DND-41 (cell line): Measurements from ENCODE around the gene SLC6A1.

ENCODE experiments used
- ATAC-seq: fragments of 200-7000 bp; cut with Tn5 transposase; 3 replicates; pipeline ENCODE4 v1.9.1; 2021; ENCODE audit warnings: low read depth; ENCODE audit not compliant: insufficient read depth
- DNase-seq: peaks from one replicate; pipeline ENCODE4 v3.0.0-alpha.2; 2020
- H2AFZ ChIP-seq: 2 replicates; pipeline ENCODE4 v1.6.0; 2012; ENCODE audit warnings: low read depth, low read length
- H3K27ac ChIP-seq: 2 replicates; pipeline ENCODE4 v1.5.1; 2012; ENCODE audit warnings: low read length, inconsistent platforms
- H3K27me3 ChIP-seq: fragments of 200-600 bp; sonication (generic); 2 replicates; pipeline ENCODE4 v1.6.0; 2012; ENCODE audit warnings: low read length, mild to moderate bottlenecking, inconsistent platforms; ENCODE audit not compliant: insufficient read depth, poor library complexity
- H3K36me3 ChIP-seq: 2 replicates; pipeline ENCODE4 v1.5.1; 2012; ENCODE audit warnings: low read length, inconsistent platforms; ENCODE audit not compliant: insufficient read depth
- H3K4me1 ChIP-seq: 2 replicates; pipeline ENCODE4 v1.5.1; 2012; ENCODE audit warnings: mild to moderate bottlenecking, low read length; ENCODE audit not compliant: insufficient read depth
- H3K4me2 ChIP-seq: 2 replicates; pipeline ENCODE4 v1.6.0; 2012; ENCODE audit warnings: mild to moderate bottlenecking, moderate library complexity, low read length, inconsistent platforms; ENCODE audit not compliant: insufficient read depth
- H3K4me3 ChIP-seq, 2 experiments: fragments of 200-600 bp in 1 of 2; shearing (Covaris generic) in 1 of 2; 2 replicates each; pipeline ENCODE4 v1.5.1; 2012 to 2016; ENCODE audit warnings: inconsistent platforms in 2 of 2, low read length in 2 of 2, mild to moderate bottlenecking in 2 of 2, low read depth in 1 of 2, moderate library complexity in 1 of 2
- H3K79me2 ChIP-seq: 2 replicates; pipeline ENCODE4 v1.6.0; 2012; ENCODE audit warnings: low read length, inconsistent platforms; ENCODE audit not compliant: insufficient read depth
- H3K9ac ChIP-seq: 2 replicates; pipeline ENCODE4 v1.6.0; 2012; ENCODE audit warnings: low read depth, mild to moderate bottlenecking, inconsistent platforms, low read length, moderate library complexity
- H3K9me3 ChIP-seq: 2 replicates; pipeline ENCODE4 v1.5.1; 2012; ENCODE audit warnings: low read length, moderate library complexity, mild to moderate bottlenecking, inconsistent platforms; ENCODE audit not compliant: insufficient read depth, severe bottlenecking
- H4K20me1 ChIP-seq: 2 replicates; pipeline ENCODE4 v1.6.0; 2012; ENCODE audit warnings: low read length; ENCODE audit not compliant: insufficient read depth
- CTCF ChIP-seq: IDR thresholded peaks from 2 replicates; pipeline ENCODE4 v1.5.1; 2012; ENCODE audit warnings: borderline replicate concordance, low read length, moderate library complexity, mild to moderate bottlenecking; ENCODE audit not compliant: poor library complexity, severe bottlenecking; ENCODE audit errors: extremely low read depth
- EZH2 ChIP-seq: IDR thresholded peaks from 3 replicates; pipeline ENCODE4 v1.6.1; 2012; ENCODE audit warnings: borderline replicate concordance, low read depth, mild to moderate bottlenecking, moderate library complexity, low read length, inconsistent platforms; ENCODE audit not compliant: severe bottlenecking

Gene SLC6A1

GRCh38 chr3:10980312-10980711 lies 12.2 kb upstream of the SLC6A1 start:
- Histone ChIP-seq H3K4me2 (no peak overlapping the region), H3K79me2 (no peaks in the 10 kb centered on the region), H3K27ac (no peak overlapping the region), H3K4me1 (no peaks in the 10 kb centered on the region), H3K9me3 (no peaks in the 10 kb centered on the region), H3K4me3 (no peak overlapping the region), H2AFZ (no peak overlapping the region), H4K20me1 (no peaks in the 10 kb centered on the region), H3K9ac (no peak overlapping the region), H3K27me3 (no peaks in the 10 kb centered on the region), H3K36me3 (no peaks in the 10 kb centered on the region)
- ATAC-seq (no peak), DNase-seq (no peak)
- no peak for TF ChIP-seq CTCF
- TF ChIP-seq EZH2, result no peak

GRCh38 chr3:10981031-10981430 lies 11.5 kb upstream of the SLC6A1 start:
- H3K9me3 ChIP-seq, result no peaks in the 10 kb centered on the region
- no peaks in the 10 kb centered on the region for H3K36me3 ChIP-seq
- H3K4me1 ChIP-seq, result no peaks in the 10 kb centered on the region
- no peaks in the 10 kb centered on the region for H4K20me1 ChIP-seq
- H3K27ac ChIP-seq, result no peak overlapping the region
- H3K9ac ChIP-seq, result no peak overlapping the region
- TF ChIP-seq EZH2 (no peak), CTCF (no peak)
- DNase-seq (no peak), ATAC-seq (no peak)
- H3K4me3 ChIP-seq, result no peak overlapping the region
- no peaks in the 10 kb centered on the region for H3K27me3 ChIP-seq
- H2AFZ ChIP-seq, result no peak overlapping the region
- H3K4me2 ChIP-seq, result no peak overlapping the region
- H3K79me2 ChIP-seq, result no peaks in the 10 kb centered on the region

- Histone ChIP-seq H3K4me1 (no peaks in the 10 kb centered on the region), H4K20me1 (no peaks in the 10 kb centered on the region; the same call in 1 of the 2 replicates), H3K27ac (no peak overlapping the region), H2AFZ (no peak overlapping the region), H3K79me2 (no peaks in the 10 kb centered on the region), H3K36me3 (no peaks in the 10 kb centered on the region), H3K27me3 (no peaks in the 10 kb centered on the region), H3K9me3 (no peaks in the 10 kb centered on the region), H3K4me3 (no peak overlapping the region), H3K9ac (no peak overlapping the region), H3K4me2 (no peak overlapping the region)
- TF ChIP-seq EZH2 (no peak), CTCF (no peak)
- ATAC-seq (no peak), DNase-seq (no peak)
Measured at GRCh38 chr3:10981961-10982360, 10.6 kb upstream of the SLC6A1 start.

DNA sequence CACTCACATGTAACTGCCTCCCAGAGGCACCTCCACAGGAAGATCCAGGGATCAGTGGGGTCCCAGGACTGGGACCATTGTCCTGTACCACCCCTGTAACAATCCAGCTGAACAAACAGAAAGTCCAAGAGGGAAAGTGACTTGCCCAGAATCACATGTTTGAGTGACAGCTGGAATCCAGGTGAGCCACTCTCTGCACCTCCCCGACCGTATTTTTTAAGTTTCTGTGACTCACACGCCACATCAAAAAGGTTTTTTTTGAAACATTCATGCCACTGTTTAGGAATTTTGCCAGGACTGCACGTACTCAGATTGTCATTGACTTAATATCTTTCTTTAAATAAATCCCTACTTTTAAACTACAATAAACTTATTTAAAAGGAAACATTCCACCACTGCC lies 9.8 kb upstream of the SLC6A1 start:
- no peak overlapping the region for H3K4me3 ChIP-seq
- no peak overlapping the region for H3K9ac ChIP-seq
- H3K27ac ChIP-seq, result no peak overlapping the region
- H3K79me2 ChIP-seq, result no peaks in the 10 kb centered on the region
- no peak overlapping the region for H3K4me2 ChIP-seq
- no peak for DNase-seq
- H3K4me1 ChIP-seq, result no peaks in the 10 kb centered on the region
- no peak for ATAC-seq
- H4K20me1 ChIP-seq, result no peaks in the 10 kb centered on the region; the same call in 1 of the 2 replicates
- H2AFZ ChIP-seq, result no peak overlapping the region
- no peak for TF ChIP-seq CTCF
- no peak for TF ChIP-seq EZH2
- H3K27me3 ChIP-seq, result no peaks in the 10 kb centered on the region
- H3K36me3 ChIP-seq, result no peaks in the 10 kb centered on the region
- H3K9me3 ChIP-seq, result no peaks in the 10 kb centered on the region
